Esophagus squamous epithelium (tissue), 5 donors: ENCODE results near the gene MSMP. TPM values are rescaled to one million over a fixed set of nuclear protein-coding genes. Genes with fewer than 3 reads are reported as not detected.

Experiments
- DNase-seq: peaks from one replicate; lab custom pipeline; 2025; lab: John Stamatoyannopoulos, UW
- H3K27ac ChIP-seq, 4 donors: fragments of 200-600 bp; sonication (generic); one replicate each; pipeline ENCODE4 v1.5.1; 2016 to 2019; ENCODE audit warnings: mild to moderate bottlenecking in 1 of 4
- H3K27me3 ChIP-seq, 4 donors: fragments of 200-600 bp; sonication (generic); 1 replicate in 3 of 4; 2 replicates in 1 of 4; pipeline versions ENCODE4 v1.5.1 to v1.6.0; 2017 to 2021; ENCODE audit warnings: antibody characterized with exemption in 1 of 4
- H3K36me3 ChIP-seq, 3 donors: fragments of 200-600 bp; sonication (generic); one replicate each; pipeline ENCODE4 v1.5.1; 2016 to 2019
- H3K4me1 ChIP-seq, 3 donors: fragments of 200-600 bp; sonication (generic); one replicate each; pipeline ENCODE4 v1.5.1; 2017 to 2019
- H3K4me3 ChIP-seq, 4 donors: fragments of 200-600 bp; sonication (generic); 1 replicate in 3 of 4; 2 replicates in 1 of 4; pipeline ENCODE4 v1.5.1; 2016 to 2019; ENCODE audit warnings: mild to moderate bottlenecking in 2 of 4, moderate library complexity in 1 of 4
- H3K9me3 ChIP-seq, 3 donors: fragments of 200-600 bp; sonication (generic); one replicate each; pipeline ENCODE4 v1.5.1; 2016 to 2019
- CTCF ChIP-seq, 6 experiments: fragments of 450-650 bp in 4 of 6; fragments of 200-600 bp in 2 of 6; sonication (generic) in 2 of 6; IDR thresholded peaks; one replicate each; pipeline ENCODE4 v1.5.1; 2016 to 2019; ENCODE audit warnings: antibody characterized with exemption in 6 of 6, mild to moderate bottlenecking in 4 of 6, moderate library complexity in 4 of 6
- POLR2A ChIP-seq, 4 donors: fragments of 450-650 bp; IDR thresholded peaks; one replicate each; pipeline ENCODE4 v1.6.1; 2017; ENCODE audit warnings: antibody characterized with exemption in 4 of 4, mild to moderate bottlenecking in 4 of 4, moderate library complexity in 3 of 4
- WGBS, 2 donors: methylation state at CpG; one replicate each; pipeline ENCODE4 v1.1.5; 2018; 5-methylcytosine and 5-hydroxymethylcytosine counted together
- intact Hi-C: fragments of 100-400 bp; cut with DNase I; formaldehyde crosslinking; loops from one replicate; pipeline ENCODE4 v1.15.0; 2022
- total RNA-seq, 4 donors: library from RNA; depleted of rRNA; stranded (reverse); fragments of >200 nt; gene quantifications; one replicate each; pipeline ENCODE4 v1.1.0, GENCODE V29; 2016
- donor health status: DM: yes; HTN: yes; CAD: no.

MSMP gene
- total RNA-seq, 4 donors from 2014 or later, result not detected

GRCh38 chr9:35738924-35739323 is 15.2 kb downstream of the MSMP start:
- Histone ChIP-seq H3K27ac (no peak overlapping the region), H3K4me3 (no peak overlapping the region), H3K36me3 (peaks cover 27 to 98% (median 69%) of the 10 kb centered on the region in 3 donors), H3K4me1 (peaks cover 1 to 14% (median 2%) of the 10 kb centered on the region in 3 donors), H3K27me3 (no peaks in the 10 kb centered on the region), H3K9me3 (no peaks in the 10 kb centered on the region)
- intact Hi-C loops, result loop anchor here (10.0 kb wide), 1 partner anchor 134 kb away; the partner anchor contains the start of gene TESK1
- TF ChIP-seq POLR2A (IDR thresholded peaks at IDR 0.05) (no peak), CTCF (IDR thresholded peaks at IDR 0.05) (no peak)
- DNase-seq, result no peak
- 85 to 91% methylated on average over 3 to 6 of the region's 7 CpGs for WGBS, 2 donors

GRCh38 chr9:35738186-35738585 is 15.9 kb downstream of the MSMP start:
- DNase-seq, result no peak
- TF ChIP-seq CTCF (IDR thresholded peaks at IDR 0.05) (no peak), POLR2A (IDR thresholded peaks at IDR 0.05) (no peak)
- peaks cover 27 to 91% (median 68%) of the 10 kb centered on the region in 3 donors for H3K36me3 ChIP-seq
- intact Hi-C loops, result loop anchor here (10.0 kb wide), 1 partner anchor 133 kb away; the partner anchor contains the start of gene TESK1
- H3K27ac ChIP-seq, result no peak overlapping the region
- no peaks in the 10 kb centered on the region for H3K9me3 ChIP-seq
- peaks cover 9 to 21% (median 9%) of the 10 kb centered on the region in 3 donors for H3K4me1 ChIP-seq
- no peak overlapping the region for H3K4me3 ChIP-seq
- 65 to 68% methylated on average over 4 of the region's 4 CpGs for WGBS, 2 donors
- no peaks in the 10 kb centered on the region for H3K27me3 ChIP-seq

GRCh38 chr9:35737143-35737542 is 16.9 kb downstream of the MSMP start:
- H3K36me3 ChIP-seq, result peaks cover 27 to 81% (median 61%) of the 10 kb centered on the region in 3 donors
- no peak overlapping the region for H3K4me3 ChIP-seq
- no peak for TF ChIP-seq POLR2A (IDR thresholded peaks at IDR 0.05)
- no peak for TF ChIP-seq CTCF (IDR thresholded peaks at IDR 0.05)
- intact Hi-C loops, result loop anchor here (10.0 kb wide), 1 partner anchor 132 kb away; the partner anchor contains the start of gene TESK1
- H3K4me1 ChIP-seq, result peaks cover 10 to 28% (median 14%) of the 10 kb centered on the region in 3 donors
- H3K27ac ChIP-seq, result no peak overlapping the region
- H3K27me3 ChIP-seq, result no peaks in the 10 kb centered on the region
- DNase-seq, result no peak
- WGBS, 2 donors, result 18 to 30% methylated on average over 1 of the region's 7 CpGs
- no peaks in the 10 kb centered on the region for H3K9me3 ChIP-seq

GRCh38 chr9:35736201-35736633 is 17.9 kb downstream of the MSMP start:
- Histone ChIP-seq H3K27ac (peak overlapping the region in 2 of 4 donors; percentile 22 to 59), H3K36me3 (peaks cover 27 to 71% (median 52%) of the 10 kb centered on the region in 3 donors), H3K9me3 (no peaks in the 10 kb centered on the region), H3K4me1 (peaks cover 10 to 32% (median 14%) of the 10 kb centered on the region in 3 donors), H3K4me3 (no peak overlapping the region), H3K27me3 (no peaks in the 10 kb centered on the region)
- intact Hi-C loops, result loop anchor here (10.0 kb wide), 1 partner anchor 131 kb away; the partner anchor contains the start of gene TESK1
- TF ChIP-seq POLR2A (IDR thresholded peaks at IDR 0.05), result no peak
- TF ChIP-seq CTCF (IDR thresholded peaks at IDR 0.05), result peak; percentile 47 to 80 (median 73)
- no peak for DNase-seq
- 38 to 65% methylated on average over 2 to 4 of the region's 5 CpGs for WGBS, 2 donors

- no peaks in the 10 kb centered on the region for H3K9me3 ChIP-seq
- DNase-seq, result no peak
- WGBS, 2 donors, result 83 to 90% methylated on average over 3 of the region's 3 CpGs
- intact Hi-C loops, result loop anchor here (5.0 to 10.0 kb wide), 2 partner anchors 77 to 129 kb away; partner anchors contain the start of genes CCDC107, RMRP and TESK1
- no peaks in the 10 kb centered on the region for H3K27me3 ChIP-seq
- H3K4me1 ChIP-seq, result peaks cover 14 to 53% (median 26%) of the 10 kb centered on the region in 3 donors
- TF ChIP-seq POLR2A (IDR thresholded peaks at IDR 0.05) (no peak), CTCF (IDR thresholded peaks at IDR 0.05) (no peak)
- peak overlapping the region in 2 of 4 donors; percentile 95 to 98 for H3K27ac ChIP-seq
- H3K36me3 ChIP-seq, result peaks cover 16 to 50% (median 33%) of the 10 kb centered on the region in 3 donors
- no peak overlapping the region for H3K4me3 ChIP-seq
Measured at GRCh38 chr9:35734096-35734495, 20.0 kb downstream of the MSMP start.
